HG03135 (cell line): ENCODE results near the gene CDYL.
A peak's percentile ranks its signal among the peaks of the same experiment; 100 is the strongest.

Source experiments
- ATAC-seq: cut with Tn5 transposase; IDR thresholded peaks from one replicate; pipeline ENCODE4 v1.9.1; 2021; ENCODE audit warnings: mild to moderate bottlenecking, moderate library complexity; ENCODE audit not compliant: unreplicated experiment

The CDYL gene

GRCh38 chr6:4879741-4880275, 103.6 kb downstream of the CDYL start:
- ATAC-seq = peak; percentile 65

- ATAC-seq = no peak
Measured at GRCh38 chr6:4880363-4880762, 104.2 kb downstream of the CDYL start.

DNA sequence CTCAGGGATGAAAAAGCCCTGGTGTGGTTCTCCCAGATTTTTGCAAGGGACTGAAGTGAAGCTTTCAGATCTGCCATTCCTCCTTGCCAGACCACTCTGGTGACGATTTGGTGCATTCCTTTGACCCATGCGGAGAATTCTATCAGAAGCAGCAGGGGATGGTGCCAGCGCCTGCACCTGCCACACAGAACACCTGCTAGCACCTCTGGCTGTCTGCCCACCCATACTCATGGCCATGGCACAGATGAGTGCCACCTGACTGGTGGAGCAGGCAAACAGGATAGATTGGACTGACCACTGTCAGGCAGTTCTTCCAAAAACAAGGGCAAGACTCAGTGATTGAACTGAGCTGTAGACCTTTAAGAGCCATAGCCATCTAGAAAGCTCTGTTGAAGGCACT, 107.1 kb downstream of the CDYL start:
- no peak for ATAC-seq

DNA sequence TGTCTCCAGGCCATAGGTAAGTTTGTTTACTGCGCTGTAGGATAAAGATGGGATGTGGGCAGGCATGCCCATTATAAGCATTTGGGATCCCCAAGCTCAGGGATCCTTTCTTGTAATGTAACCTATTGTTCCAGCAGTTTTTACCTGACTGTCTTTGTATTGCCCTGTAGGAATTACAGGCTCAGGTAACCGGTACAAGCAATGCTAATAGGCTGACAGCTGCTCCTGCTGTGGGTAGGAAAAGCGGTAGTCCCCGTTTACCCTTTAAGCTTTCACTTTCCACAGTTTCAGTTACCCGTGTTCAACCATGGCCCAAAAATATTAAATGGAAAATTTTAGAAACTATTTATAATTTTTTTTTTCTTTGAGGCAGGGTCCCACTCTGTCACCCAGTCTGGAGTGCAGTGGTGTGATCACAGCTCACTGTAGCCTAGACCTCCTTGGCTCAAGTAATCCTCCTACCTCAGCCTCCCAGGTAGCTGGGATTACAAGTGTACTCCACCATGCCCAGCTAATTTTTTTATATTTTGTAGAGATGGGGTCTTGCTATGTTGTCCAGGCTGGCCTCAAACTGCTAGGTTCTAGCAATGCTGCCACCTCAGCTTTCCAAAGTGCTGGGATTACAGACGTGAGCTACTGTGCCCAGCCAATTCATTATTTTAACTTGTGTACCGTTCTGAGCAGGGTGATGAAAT, 108.6 kb downstream of the CDYL start:
- ATAC-seq = no peak

DNA sequence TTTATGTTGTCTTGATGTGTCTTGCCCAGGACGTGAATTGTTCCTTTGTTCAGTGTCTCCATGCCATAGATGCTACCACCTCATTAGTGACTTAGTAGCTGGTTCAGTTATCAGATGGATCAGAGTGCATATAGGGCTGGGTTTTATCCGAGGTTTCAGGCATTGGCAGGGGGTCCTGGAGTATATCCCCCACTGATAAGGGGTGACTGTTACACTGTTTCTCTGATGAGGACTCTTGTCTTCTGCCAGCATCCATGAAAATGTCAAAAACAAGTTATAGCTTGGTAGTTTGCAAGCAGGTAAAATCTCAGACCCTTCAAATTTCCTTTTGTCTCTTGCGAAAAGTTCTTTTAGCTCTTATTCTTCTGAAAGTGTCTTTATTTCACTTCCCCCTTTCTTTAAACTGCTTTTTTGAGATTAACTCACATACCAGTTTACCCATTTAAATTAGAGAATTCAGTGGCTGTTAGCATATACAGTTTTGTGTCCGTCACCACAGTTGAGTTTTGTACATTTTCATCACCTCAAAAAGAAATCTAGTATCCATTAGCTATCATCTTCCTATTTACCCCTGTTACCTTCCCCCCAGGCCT, 109.2 kb downstream of the CDYL start:
- ATAC-seq = no peak

DNA sequence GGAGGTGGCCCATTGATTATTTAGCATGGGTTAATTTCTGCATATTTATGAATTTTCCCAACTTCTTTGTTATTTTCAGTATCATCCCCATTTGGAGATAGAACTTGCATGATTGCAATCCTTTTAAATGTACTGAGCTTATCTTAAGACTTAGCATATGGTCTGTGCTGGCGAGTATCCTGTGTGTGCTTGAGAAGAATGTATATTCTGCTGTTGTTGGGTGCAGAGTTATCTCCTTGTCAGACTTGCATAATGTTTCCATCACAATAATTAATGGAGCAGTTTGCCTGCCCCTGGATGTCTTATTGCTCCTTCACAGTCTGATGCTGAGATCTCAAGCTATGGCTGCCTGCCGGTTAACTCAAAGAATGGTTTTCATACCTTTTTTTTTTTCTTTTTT, 112.6 kb downstream of the CDYL start:
- ATAC-seq = no peak

DNA sequence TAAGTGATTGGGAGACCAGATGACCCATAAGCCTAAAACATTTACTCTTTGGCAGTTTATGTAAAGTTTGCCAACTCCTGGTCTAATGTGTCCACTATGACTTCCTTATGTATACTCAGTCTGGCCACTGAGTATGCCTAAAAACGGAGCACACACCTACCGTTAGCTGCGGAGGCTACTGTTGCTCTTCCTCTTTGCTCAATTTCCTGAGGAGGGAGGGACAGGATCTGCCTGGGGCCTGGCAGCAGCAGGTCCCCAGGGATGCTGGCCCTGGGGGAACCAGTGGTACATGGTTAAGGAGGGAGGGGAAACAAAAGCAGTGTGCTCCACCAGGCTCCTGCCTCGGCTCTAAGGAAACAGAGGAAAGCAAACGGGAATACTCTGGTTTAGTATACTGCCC, 113.5 kb downstream of the CDYL start:
- no peak for ATAC-seq

GRCh38 chr6:4890191-4890590, 114.0 kb downstream of the CDYL start:
- ATAC-seq = no peak

DNA sequence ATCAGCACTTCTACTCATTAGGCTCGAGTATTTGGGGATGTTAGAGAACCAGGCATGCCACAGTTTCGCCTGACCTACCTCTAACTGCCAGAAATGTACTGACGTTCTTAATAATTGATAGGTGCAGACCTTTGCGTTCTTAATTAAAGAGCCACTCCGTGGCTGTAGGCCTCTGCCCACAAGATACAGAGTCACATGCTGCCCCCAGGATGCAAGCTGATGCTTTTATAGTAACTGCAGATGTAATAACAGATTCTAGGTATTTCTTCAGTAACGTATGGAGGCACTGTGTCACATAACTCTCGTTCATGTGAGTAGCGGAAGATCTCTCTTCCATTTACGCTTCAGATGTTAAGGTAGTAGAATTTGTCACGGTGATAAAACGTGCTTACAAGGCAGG, 114.4 kb downstream of the CDYL start:
- ATAC-seq = no peak

GRCh38 chr6:4891141-4891540, 114.9 kb downstream of the CDYL start:
- ATAC-seq = no peak

GRCh38 chr6:4892785-4893485, 116.7 kb downstream of the CDYL start:
- ATAC-seq = no peak

DNA sequence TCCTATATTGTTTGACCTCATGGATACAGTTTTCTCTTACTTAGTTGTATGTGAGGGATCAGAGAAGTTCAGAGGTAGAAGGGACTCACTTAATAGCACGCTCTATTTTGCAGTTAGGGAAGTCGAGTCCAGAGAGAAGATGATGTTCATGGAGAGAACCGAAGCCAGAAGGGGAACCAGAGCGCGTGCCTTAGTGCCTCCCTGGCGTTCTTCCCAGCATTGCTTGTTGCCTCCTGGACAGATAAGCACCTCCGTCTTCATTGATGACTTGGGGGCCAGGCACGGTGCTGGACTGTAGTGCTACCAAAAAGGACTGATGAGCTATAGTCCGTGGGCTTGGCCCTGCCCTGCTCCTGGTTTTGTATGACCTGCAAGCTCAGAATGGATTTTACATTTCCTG, 117.8 kb downstream of the CDYL start:
- no peak for ATAC-seq

- ATAC-seq = no peak
Measured at GRCh38 chr6:4895971-4896370, 119.8 kb downstream of the CDYL start.

- ATAC-seq = no peak
Measured at GRCh38 chr6:4896401-4896800, 120.2 kb downstream of the CDYL start.

GRCh38 chr6:4899249-4900034, 123.2 kb downstream of the CDYL start:
- no peak for ATAC-seq

GRCh38 chr6:4901386-4902061, 125.3 kb downstream of the CDYL start:
- no peak for ATAC-seq

DNA sequence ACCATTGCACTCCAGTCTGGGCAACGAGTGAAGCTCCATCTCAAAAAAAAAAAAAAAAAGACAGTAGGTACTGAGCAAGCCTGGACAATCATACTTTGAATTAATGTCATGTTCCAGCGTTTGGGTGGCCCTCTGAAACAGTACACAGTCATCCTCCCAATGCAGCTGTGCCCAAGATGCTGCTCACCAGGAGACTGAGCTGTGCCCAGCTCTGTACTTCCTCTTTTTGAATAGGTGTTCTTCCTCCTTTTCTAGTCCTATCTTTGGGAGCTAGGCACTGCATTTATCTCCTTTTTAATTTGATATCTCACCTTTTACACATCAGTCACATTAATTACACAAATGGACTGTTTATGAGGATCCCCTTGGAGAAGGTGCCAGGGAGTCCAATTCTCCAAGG, 126.2 kb downstream of the CDYL start:
- no peak for ATAC-seq

- ATAC-seq = no peak
Measured at GRCh38 chr6:4903121-4903520, 126.9 kb downstream of the CDYL start.

DNA sequence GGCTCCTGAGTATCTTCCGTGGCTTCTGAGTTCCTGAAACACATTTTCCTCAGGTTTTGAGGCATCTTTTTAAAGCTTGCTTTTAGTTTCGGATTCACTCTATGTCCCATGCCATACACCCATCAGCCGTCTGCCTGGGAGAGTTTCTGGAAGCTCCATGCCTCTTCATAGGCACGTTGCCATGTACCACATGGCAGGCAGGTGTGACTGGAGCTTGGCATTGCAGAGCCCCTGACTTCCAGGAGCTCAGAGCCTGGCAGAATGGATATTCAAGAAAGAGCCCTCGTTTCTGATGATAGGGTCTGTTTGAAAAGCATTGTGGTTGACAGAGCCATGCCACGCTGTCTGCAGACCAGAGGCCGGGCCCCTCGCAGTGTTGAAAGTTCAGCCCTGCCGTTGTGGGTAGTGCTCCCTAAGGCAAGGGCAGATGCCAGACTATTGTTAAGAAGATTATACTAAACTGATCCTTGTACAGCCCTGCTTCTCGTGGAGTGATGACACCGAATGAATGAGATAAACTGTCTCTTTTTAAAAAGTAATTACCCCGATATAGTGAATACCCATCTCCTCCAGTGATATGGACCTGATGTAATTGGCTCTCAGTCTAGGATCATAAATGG, 127.7 kb downstream of the CDYL start:
- ATAC-seq = no peak

GRCh38 chr6:4904461-4905025, 128.3 kb downstream of the CDYL start:
- ATAC-seq = no peak
